Activated T-cell treated with anti-CD3 and anti-CD28 coated beads for 24 hours (primary cell): ENCODE data around the gene GTF3A.
A peak's percentile ranks its signal among the peaks of the same experiment; 100 is the strongest.
"Not testable (repeated sequence)": the region's sequence is repeated elsewhere in the genome, so short reads cannot be mapped to it uniquely, and the experiment has no call there.

Source experiments
- DNase-seq: peaks from one replicate; pipeline ENCODE4 v3.0.0-alpha.2; 2020; ENCODE audit warnings: low read depth

Gene GTF3A

GRCh38 chr13:27424246-27425157 is at the start of gene GTF3A:
GTF3A (plus strand) TSS chr13:27424619.
- DNase-seq = peak; percentile 83

DNA sequence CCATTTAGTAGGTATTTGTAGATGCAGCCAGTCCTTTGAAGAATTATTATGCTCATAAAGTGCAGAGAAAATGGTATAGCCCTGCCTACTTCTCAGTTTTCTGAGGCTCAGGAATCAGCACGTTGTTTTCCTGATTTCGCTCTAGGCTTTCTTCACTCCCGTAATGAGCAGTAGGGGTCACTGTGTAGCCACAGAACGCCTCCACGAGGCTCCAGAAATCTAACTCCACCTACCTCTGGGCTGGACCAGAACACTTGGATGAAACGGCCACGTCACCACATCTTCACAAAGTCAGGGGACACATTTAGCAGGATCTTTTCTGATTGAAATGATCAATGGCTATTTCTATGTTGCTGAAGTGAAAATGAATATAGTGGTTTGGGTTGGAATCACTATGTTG is 49.8 kb upstream of the GTF3A start:
- peak; percentile 52 for DNase-seq

DNA sequence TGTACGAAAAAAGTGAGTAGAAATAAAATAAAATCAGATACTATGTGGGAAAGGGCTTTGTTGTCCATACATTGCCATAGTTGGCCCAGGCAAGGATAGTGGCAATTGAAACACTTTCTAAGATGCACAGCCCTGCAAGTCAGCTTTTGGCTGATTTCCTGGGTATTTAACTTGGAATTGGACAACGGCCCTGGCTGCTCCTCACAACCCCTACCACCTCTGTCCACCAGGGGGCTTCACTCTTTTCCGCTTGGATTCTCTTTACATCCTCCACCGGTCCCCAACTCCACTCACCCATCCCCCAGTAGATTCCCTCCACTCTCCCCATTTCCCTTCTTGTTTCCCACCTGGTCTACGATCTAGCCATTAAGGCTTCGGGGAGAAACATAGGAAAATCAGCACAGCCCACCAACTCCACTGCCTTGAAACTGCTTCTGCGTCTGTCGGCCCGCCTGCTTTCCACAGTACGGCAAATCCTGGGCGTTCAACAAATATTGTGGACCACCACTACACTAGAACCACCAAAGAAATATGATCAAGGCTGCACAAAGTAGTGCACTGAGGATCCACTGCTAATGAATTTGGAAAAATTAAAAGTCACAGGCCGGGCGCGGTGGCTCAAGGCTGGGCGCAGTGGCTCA is 48.6 kb upstream of the GTF3A start:
- DNase-seq = peak; percentile 37

- DNase-seq = no peak
Observed at GRCh38 chr13:27379126-27379525, 45.3 kb upstream of the GTF3A start.

- DNase-seq = peak; percentile 32
Observed at GRCh38 chr13:27379694-27380641, 44.5 kb upstream of the GTF3A start.

- no peak for DNase-seq
Observed at GRCh38 chr13:27381601-27382000, 42.8 kb upstream of the GTF3A start.

GRCh38 chr13:27383104-27383921 is 41.1 kb upstream of the GTF3A start:
- no peak for DNase-seq

DNA sequence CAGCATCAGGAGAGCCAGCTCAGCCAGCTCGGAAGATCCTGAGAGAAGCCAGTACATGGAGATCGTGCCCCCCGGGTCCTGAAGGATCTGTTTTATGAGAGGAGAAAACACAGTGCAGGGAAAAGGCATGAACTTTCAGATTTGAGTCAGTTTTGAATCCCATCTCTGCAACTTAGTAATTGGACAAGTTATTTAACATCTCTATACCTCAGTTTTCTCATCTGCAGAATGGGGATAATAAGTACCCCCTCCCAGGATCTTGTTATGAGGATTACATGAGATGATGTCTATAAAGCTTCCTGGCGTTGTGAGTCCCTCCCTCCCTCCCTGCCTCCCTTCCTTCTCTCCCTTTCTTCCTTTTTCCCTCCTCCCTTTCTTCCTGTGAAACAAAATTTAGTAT is 40.1 kb upstream of the GTF3A start:
- DNase-seq = no peak

GRCh38 chr13:27388241-27388640 is 36.2 kb upstream of the GTF3A start:
- no peak for DNase-seq

- DNase-seq = no peak
Observed at GRCh38 chr13:27389891-27390290, 34.5 kb upstream of the GTF3A start.

DNA sequence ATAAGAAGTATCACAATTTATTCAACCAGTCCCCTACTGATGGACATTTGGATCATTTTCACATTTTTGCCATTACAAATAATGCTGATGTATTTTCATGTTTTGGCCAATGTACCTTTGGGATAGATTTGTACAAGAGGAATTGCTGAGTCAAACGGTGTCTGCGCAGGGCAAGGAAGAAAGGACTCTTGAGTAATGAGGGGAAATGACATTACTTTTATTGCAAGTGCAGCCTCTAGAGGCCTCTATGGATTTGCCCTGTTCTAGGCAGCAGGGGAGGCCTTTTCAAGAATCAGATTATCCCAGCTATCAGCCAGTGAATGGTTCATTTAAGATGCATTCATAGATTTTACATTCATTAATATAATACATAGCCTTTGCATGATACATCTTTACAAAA is 32.9 kb upstream of the GTF3A start:
- no peak for DNase-seq

- no peak for DNase-seq
Observed at GRCh38 chr13:27393101-27393500, 31.3 kb upstream of the GTF3A start.

GRCh38 chr13:27395007-27395510 is 29.4 kb upstream of the GTF3A start:
- DNase-seq = no peak

DNA sequence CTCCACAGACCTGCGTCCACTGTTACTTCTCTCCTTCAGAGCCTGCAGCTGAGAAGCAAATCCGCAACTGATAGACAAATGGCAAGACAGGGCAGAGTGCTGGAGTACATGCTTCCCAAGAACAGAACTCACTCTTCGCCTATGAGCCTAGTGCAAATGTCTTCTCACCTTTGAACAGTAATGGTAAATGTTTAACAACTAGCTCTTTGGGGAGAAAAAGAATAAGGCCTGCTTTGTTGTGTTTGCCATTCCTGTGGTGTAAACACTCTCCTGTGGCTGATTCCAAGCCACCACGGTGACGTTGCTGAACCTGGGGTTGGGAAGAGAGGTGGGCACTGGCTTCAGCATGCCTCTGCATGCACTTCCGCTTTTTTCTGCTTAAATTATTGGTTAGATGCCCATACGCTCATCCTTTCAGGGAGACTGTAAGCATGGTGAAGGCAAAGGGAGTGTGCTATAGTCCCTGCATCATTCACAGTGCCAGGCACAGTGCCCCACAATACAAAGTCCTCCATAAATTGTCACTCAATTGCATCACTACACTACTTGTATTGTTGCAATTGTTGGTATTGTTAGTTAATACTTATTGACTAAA is 28.1 kb upstream of the GTF3A start:
- DNase-seq = no peak

- no peak for DNase-seq
Observed at GRCh38 chr13:27398360-27398759, 26.1 kb upstream of the GTF3A start.

DNA sequence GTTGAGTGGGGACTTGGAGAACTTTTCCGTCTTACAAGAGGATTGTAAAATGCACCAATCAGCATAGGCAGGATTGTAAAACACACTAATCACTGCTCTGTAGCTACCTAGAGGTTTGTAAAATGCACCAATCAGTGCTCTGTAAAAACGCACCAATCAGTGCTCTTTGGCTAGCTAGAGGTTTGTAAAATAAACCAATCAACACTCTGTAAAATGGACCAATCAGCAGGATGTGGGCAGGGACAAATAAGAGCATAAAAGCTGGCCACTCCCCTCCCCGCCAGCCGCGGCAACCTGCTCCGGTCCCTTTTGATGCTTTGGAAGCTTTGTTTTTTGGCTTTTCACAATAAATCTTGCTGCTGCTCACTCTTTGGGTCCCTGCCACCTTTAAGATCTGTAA is 24.0 kb upstream of the GTF3A start:
- DNase-seq = not testable (repeated sequence)

GRCh38 chr13:27401210-27401609 is 23.2 kb upstream of the GTF3A start:
- DNase-seq = no peak

GRCh38 chr13:27403203-27403678 is 21.2 kb upstream of the GTF3A start:
- no peak for DNase-seq

DNA sequence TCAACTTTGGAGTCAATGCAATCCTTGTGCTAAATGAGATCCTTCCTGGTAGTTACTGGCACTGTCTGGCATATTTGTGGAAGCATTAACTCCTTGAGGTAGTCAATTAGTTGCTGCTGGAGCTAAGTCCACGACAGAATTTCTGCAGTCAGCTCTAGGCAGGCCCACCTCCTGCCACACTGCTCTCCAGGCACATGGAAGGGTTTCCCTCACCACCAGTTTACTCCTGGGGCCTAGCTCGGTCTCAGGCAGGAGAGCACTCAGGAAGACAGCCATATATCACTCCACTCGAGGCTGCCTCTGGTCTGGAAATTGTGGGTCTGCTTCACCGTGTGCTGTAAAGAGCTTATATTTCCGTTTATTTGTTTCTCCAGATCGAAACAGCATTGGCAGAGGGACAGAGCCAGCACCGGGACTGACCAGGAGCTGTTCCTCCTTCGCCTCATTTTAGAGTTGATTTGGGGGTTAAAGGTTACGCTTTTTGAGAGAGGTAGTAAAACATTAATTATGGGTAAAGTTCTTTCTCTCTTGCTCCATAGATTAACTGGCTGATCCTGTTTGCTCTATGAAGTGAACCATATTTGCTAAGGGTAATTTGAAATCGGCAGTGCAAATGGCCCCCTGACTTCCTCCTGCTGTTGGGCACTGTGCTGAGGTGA is 20.6 kb upstream of the GTF3A start:
- no peak for DNase-seq

DNA sequence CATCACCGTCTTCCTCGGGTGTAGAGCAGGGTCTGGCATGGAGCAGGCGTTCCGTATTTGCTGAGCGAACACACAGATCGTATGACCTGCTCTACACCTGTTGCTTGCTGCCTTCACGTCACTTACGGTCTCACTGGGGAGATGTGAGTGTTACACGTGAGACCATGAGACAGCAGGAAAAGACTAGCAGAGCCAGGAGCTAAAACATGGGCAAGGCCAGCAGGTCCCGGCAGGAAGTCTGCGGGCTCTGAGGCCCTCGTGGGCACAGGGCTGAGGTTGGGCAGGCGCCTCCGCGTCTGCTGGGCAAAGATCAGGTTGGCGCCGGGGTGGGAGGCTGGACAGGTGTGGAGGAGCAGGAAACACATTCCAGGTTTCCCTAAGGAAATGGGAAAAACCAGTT is 19.7 kb upstream of the GTF3A start:
- DNase-seq = no peak
